NOMO-1 treated with dmso at 0.1 percent for 144 hours (cell line): ENCODE results near the gene GRIN1.
"Not testable (repeated sequence)": the region's sequence is repeated elsewhere in the genome, so short reads cannot be mapped to it uniquely, and the experiment has no call there.

Source experiments
- DNase-seq: peaks from one replicate; lab custom pipeline; 2025; ENCODE audit not compliant: unreplicated experiment; lab: John Stamatoyannopoulos, UW

The GRIN1 gene

GRCh38 chr9:137110911-137111787 lies 27.8 kb upstream of the GRIN1 start:
- DNase-seq: no peak

GRCh38 chr9:137111788-137112563 lies 27.0 kb upstream of the GRIN1 start:
- no peak for DNase-seq

- no peak for DNase-seq
Measured at GRCh38 chr9:137112564-137113384, 26.2 kb upstream of the GRIN1 start.

GRCh38 chr9:137113385-137114159 lies 25.4 kb upstream of the GRIN1 start:
- DNase-seq: no peak

GRCh38 chr9:137114220-137114612 lies 24.7 kb upstream of the GRIN1 start:
- no peak for DNase-seq

- peak; percentile 68 for DNase-seq
Measured at GRCh38 chr9:137114613-137115393, 24.2 kb upstream of the GRIN1 start, which contains the start of gene DPP7. TSS of gene DPP7 (minus strand) at chr9:137114733. CDS start at chr9:137114713, 20 bp downstream.

- DNase-seq: no peak
Measured at GRCh38 chr9:137115394-137116026, 23.4 kb upstream of the GRIN1 start.

GRCh38 chr9:137116027-137116507 lies 22.9 kb upstream of the GRIN1 start:
- no peak for DNase-seq

GRCh38 chr9:137116728-137117127 lies 22.2 kb upstream of the GRIN1 start:
- no peak for DNase-seq

GRCh38 chr9:137117269-137117731 lies 21.7 kb upstream of the GRIN1 start:
- no peak for DNase-seq

- not testable (repeated sequence) for DNase-seq
Measured at GRCh38 chr9:137118092-137118603, 20.8 kb upstream of the GRIN1 start.

GRCh38 chr9:137121927-137122795 lies 16.8 kb upstream of the GRIN1 start:
- DNase-seq: not testable (repeated sequence)

- DNase-seq: not testable (repeated sequence)
Measured at GRCh38 chr9:137122796-137123467, 16.0 kb upstream of the GRIN1 start.

GRCh38 chr9:137123468-137123837 lies 15.5 kb upstream of the GRIN1 start:
- no peak for DNase-seq

GRCh38 chr9:137123952-137124462 lies 14.9 kb upstream of the GRIN1 start:
- DNase-seq: not testable (repeated sequence)

- no peak for DNase-seq
Measured at GRCh38 chr9:137126786-137127185, 12.2 kb upstream of the GRIN1 start.
